ENCODE measurements around the gene TMPRSS9.
"Not testable (repeated sequence)": the region's sequence is repeated elsewhere in the genome, so short reads cannot be mapped to it uniquely, and the experiment has no call there.

The TMPRSS9 gene

DNA sequence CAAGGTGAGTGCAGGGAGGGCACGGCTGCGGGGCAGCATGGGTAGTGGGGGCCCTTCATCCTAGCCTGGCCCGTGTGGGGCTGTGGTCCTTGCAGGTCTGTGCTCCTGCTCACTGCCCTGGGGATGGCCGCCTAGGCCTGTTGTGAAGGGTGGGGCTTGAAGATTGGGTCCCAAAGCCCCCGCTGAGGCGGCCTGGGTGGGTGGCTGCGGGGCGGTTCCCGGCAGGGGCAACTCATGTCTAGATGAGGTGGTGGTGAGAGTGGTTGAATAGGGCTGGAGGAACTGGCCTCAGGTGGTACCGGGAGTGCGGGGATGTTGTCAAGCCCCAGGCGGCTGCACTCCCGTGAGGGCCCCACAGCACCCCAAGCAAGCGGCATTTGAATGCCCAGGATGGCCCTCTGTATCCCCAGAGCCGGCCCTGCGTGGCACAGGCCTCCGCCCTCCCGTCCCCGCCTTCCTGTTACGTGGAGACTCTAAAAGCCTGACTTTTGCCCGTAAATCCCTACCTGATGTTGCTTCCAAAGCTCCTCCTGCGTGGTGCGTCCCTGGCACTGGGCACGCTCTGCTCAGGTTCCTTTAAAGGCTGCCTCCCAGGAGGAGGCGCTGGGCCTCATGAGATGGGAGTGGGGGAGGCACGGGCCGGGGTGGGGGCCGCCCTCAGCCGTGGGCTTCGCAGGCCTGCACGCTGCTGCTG is 16.6 kb upstream of the TMPRSS9 start:
- FAIRE-seq: no peak

GRCh38 chr19:2344381-2344870 is 15.6 kb upstream of the TMPRSS9 start:
- no peak for FAIRE-seq

GRCh38 chr19:2345076-2345475 is 15.0 kb upstream of the TMPRSS9 start:
- FAIRE-seq: no peak

- no peak for FAIRE-seq
These were observed 14.0 kb upstream of the TMPRSS9 start for GRCh38 chr19:2345794-2346663.

GRCh38 chr19:2349818-2350217 is 10.2 kb upstream of the TMPRSS9 start:
- not testable (repeated sequence) for FAIRE-seq

DNA sequence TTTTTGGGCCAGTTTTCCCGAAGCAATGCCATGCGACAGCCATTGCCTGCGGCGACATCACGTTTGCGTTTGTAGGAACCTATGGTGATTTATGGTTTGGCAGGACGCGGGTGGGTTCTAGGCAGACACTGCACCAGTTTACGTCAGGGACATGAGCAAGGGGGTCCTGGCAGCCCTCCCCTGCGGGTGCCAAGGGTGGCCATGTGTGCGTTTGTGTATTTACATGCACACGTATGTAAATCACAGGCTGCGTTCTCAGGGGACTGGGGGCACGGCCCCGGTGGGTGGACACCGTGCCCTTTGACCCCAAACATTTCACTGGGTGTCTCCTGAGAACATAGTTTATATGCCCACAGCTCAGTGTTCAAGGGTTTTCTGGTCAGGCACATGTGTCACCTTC is 9.4 kb upstream of the TMPRSS9 start:
- FAIRE-seq: no peak

GRCh38 chr19:2351591-2351990 is 8.5 kb upstream of the TMPRSS9 start:
- FAIRE-seq: no peak

- no peak for FAIRE-seq
These were observed 7.9 kb upstream of the TMPRSS9 start for GRCh38 chr19:2352121-2352520.

DNA sequence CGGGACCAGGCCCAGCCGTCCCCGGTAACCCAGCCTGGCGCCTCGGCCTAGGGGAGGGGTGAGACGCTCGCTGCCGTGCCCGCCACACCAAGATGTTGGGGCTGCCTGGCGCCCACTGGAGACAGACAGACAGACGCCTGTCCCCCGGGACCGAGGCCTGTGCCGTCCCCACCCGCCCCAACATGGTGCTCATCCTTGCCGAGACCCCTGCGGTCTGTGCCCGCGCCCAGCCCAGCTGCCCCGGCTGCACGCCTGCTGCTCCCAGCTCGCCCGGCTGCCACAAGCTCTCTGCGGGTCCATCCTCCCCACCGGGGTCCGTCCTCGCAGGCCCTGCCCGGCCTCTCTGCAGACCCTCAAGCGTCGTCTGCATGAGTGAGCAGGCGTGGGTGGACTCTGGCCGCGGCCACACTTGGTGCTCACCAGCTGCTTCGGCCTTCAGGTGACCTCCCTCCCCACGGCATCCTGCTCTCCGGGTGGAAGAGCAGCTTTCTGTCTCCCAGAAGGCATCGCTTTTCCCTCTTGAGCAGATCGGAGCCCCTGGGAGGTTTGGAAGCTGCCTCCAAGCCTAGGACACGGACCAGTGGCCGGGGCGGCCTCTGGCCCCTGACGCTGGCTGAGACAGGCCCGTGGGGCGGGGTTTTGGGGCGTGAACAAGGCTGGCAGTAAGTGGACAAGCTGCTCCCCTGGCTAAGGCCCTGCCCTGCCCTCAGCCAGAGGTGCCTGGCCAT is 6.7 kb upstream of the TMPRSS9 start:
- no peak for FAIRE-seq

- no peak for FAIRE-seq
These were observed 6.0 kb upstream of the TMPRSS9 start for GRCh38 chr19:2353887-2354592.

DNA sequence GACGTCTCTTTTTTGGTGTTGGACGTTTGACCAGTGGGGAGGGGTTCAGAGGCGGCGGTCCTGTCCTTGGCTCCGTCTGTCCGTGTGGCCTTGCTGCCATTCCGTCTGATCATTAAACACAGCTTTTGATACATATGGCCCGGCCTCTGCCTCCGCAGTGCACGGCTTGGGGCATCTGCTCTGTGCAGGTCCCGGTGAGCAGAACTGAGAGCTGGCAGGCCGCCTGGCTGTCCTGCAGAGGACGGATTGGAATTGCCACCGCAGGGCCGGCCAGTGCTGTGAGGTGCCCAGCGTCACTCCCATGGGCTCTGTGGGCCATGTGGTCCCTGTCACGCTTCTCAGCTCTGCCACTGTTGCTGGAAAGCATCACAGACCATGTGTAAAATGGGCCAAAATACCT is 5.4 kb upstream of the TMPRSS9 start:
- FAIRE-seq: no peak

DNA sequence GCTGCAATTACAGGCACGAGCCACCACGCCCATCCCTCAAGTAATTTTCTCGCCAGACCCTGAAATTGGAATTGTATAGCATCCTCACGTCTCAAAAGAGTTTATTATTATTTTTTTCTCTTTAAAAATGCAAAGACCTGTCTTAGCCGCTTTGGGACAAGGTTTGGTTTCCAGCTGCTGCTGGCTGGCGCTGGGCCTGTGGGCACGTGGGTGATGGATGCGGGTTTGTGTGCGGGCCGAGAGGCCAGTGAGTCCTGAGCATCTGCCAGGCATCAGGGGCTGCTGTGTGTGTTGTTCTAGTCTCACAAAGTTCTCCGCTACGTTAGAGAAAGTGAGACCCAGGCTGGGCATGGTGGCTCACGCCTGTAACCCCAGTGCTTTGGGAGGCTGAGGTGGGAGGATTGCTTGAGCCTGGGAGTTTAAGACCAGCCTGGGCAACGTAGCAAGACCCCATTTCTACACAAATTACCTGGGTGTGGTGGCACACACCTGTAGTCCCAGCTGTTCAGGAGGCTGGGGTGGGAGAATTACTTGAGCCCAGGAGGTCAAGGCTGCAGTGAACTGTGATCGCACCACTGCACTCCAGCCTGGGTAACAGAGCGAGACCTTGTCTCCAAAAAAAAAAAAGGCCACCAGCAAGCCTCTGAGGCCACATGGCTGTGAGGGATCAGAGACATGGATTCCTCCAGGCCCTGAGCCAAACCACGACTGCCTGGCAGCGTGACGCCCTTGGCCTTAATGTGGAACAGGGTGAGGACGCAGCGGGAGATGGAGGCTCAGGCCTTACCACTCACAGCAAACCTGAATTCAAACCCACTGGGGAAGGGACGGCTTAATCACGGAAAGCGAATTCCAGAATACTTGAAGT is 4.7 kb upstream of the TMPRSS9 start:
- no peak for FAIRE-seq

GRCh38 chr19:2356036-2356646 is 3.9 kb upstream of the TMPRSS9 start:
- FAIRE-seq: no peak

DNA sequence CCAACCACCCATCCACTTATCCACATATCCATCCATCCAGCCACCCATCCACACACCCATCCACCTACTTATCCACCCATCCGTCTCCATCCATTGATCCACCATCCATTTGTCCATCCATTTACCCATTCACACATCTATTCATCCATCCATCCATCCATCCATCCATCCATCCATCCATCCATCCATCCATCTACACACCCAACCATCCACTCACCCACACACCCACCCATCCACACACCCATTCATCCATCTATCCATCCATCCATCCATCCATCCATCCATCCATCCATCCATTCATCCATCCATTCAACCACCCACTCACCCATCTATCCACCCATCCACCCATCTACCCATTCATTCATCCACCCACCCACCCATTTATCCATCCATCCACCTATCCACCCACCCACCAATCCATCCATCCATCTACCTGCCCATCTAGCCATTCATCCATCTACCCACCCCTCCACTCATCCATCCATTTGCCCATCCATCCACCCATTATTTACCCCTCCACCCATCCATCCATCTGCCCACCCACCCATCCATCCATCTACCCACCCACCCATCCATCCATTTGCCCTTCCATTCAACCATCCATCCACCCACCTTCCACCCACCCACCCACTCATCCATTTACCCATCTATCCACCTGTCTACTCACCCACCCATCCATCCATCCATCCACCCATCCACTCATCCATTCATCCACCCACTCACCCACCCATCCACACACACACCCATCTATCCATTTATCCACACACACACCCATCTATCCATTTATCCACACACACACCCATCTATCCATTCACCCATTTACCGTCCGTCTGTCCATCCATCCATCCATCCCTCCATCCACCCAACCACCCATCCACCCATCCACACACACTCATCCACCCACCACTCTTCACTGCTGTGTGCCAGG is 2.5 kb upstream of the TMPRSS9 start:
- FAIRE-seq: no peak

DNA sequence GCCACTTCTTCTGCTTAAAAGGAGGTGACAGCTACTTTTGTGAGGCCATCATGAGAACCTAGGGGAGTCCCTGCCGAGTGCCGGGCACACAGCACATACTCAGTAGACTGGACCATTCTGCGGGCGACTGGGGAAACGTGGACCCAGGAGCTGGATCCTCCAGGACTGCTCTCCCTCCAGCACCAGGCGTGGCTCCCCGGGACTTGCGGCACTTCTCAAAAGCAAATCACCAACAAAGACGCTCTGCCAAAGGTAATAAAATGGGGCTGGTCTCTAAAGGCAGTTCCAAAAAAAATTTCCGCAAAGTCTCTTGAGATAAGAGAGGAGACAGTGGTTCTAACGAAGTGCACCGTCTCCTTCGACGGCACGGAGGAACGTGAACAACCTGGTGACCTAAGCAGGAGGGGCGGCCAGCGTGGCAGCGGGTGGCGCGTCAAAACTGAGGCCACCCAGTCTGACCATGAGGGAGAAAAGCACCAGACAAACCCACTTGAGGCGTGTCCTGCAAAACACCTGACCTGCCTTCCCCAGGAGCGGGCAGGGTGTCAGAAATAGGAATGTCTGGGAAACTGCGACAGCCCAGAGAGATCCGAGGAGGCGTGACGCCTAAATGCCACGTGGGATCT is 1.4 kb upstream of the TMPRSS9 start:
- FAIRE-seq: no peak

GRCh38 chr19:2360833-2361232 is 768 bp downstream of the TMPRSS9 start:
- FAIRE-seq: no peak

DNA sequence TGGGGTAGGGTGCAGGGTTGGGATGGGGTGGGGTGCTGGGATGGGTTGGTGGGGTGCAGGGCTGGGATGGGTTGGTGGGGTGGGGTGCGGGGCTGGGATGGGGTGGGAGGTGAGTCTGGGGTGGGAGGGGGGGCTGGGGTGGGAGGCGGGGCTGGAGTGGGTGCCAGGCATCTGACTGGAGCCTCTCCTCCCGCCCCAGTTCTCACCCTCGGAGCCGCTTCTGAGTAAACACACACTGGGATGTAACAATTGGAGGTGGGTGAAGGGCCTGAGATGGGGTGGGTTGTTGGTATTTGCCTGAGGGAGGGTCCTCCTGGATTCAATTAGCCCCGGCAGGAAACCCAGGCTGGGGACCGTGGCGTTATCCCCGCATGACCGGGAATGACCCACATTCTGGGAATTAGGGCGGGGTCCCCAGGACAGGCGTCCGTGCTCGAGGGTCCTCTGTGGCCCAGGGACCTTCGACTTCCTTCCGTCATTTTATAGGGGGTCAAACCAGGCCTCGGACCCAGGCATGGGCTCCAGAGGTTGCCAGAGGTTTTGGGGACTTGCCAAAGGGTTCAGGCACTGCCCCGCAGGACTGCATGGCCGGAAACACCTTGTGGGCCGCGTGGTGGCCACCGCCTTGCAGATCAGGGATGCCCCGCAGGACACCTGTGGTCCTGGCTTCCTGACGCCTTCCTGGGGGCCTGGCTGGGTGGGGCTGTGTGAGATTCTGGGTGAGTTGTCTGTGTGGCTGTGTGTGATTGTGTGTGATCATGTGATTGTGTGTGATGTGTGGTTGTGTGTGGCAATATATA is 1.4 kb downstream of the TMPRSS9 start:
- FAIRE-seq: no peak

GRCh38 chr19:2362046-2362969 is 2.2 kb downstream of the TMPRSS9 start:
- no peak for FAIRE-seq

Measured in A204.1 (cell line).